B cell (primary cell): ENCODE measurements around the gene P2RX5. TPM values are rescaled to one million over a fixed set of nuclear protein-coding genes. Genes with fewer than 3 reads are reported as not detected.

Source experiments
- ATAC-seq: fragments of 200-7000 bp; cut with Tn5 transposase; one replicate; pipeline ENCODE4 v1.10.0; 2021; ENCODE audit warnings: low read depth, mild to moderate bottlenecking, moderate number of reproducible peaks, moderate library complexity
- CTCF ChIA-PET: fragments of 350-600 bp; sonication (Branson Sonifier 250); formaldehyde crosslinking; loops from one replicate; lab custom pipeline; 2021; ENCODE audit warnings: antibody characterized with exemption, inconsistent platforms; lab: Charles Lee
- POLR2A ChIA-PET: fragments of 350-600 bp; sonication (Branson Sonifier 250); formaldehyde crosslinking; loops from one replicate; lab custom pipeline; 2021; ENCODE audit warnings: antibody characterized with exemption; lab: Charles Lee
- DNase-seq: peaks from one replicate; pipeline ENCODE4 v3.0.0; 2013
- H2AFZ ChIP-seq: 2 replicates; pipeline ENCODE4 v1.6.1; 2012; ENCODE audit warnings: mild to moderate bottlenecking, low read depth, low read length; ENCODE audit not compliant: insufficient read depth, poor library complexity, severe bottlenecking
- H3K27ac ChIP-seq, 2 donors: 1 replicate in 1 of 2; 2 replicates in 1 of 2; pipeline ENCODE4 v1.5.1; 2012 to 2013; ENCODE audit warnings: low read length in 2 of 2, mild to moderate bottlenecking in 2 of 2, moderate library complexity in 1 of 2
- H3K27me3 ChIP-seq, 4 experiments: fragments of 200-600 bp in 1 of 4; sonication (generic) in 1 of 4; replicated peaks in 1 of 4; 1 replicate in 2 of 4; 2 replicates in 2 of 4; pipeline versions ENCODE4 v1.6.1 to v1.7.0; 2013 to 2016; ENCODE audit warnings: low read length in 3 of 4, mild to moderate bottlenecking in 2 of 4, mixed read lengths in 1 of 4, moderate library complexity in 1 of 4; ENCODE audit not compliant: insufficient read depth in 4 of 4, control insufficient read depth in 3 of 4; ENCODE audit errors: control extremely low read depth in 1 of 4
- H3K36me3 ChIP-seq, 2 experiments: replicated peaks in 1 of 2; 1 replicate in 1 of 2; 2 replicates in 1 of 2; pipeline versions ENCODE4 v1.6.1 to v1.7.1; 2013; ENCODE audit warnings: low read length in 1 of 2; ENCODE audit not compliant: insufficient read depth in 2 of 2, control insufficient read depth in 1 of 2; ENCODE audit errors: control extremely low read depth in 1 of 2, extremely low read depth in 1 of 2
- H3K4me1 ChIP-seq, 2 donors: fragments of 200-600 bp in 1 of 2; sonication (generic) in 1 of 2; 1 replicate in 1 of 2; 2 replicates in 1 of 2; pipeline versions ENCODE4 v1.5.1 to v1.6.1; 2013 to 2017; ENCODE audit warnings: low read length in 2 of 2; ENCODE audit not compliant: control insufficient read depth in 2 of 2, insufficient read depth in 2 of 2
- H3K4me2 ChIP-seq: replicated peaks from 2 replicates; pipeline ENCODE3; 2012; ENCODE audit warnings: mild to moderate bottlenecking, low read depth, low read length; ENCODE audit not compliant: poor library complexity, severe bottlenecking
- H3K4me3 ChIP-seq, 5 experiments: fragments of 200-600 bp in 1 of 5; sonication (generic) in 1 of 5; 1 replicate in 3 of 5; 2 replicates in 2 of 5; pipeline versions ENCODE4 v1.5.1 to v1.7.0; 2011 to 2016; ENCODE audit warnings: low read length in 4 of 5, mild to moderate bottlenecking in 4 of 5, low read depth in 2 of 5, control low read depth in 1 of 5, moderate library complexity in 1 of 5; ENCODE audit not compliant: insufficient read depth in 1 of 5; ENCODE audit errors: control extremely low read depth in 1 of 5, extremely low read depth in 1 of 5
- H3K79me2 ChIP-seq: fragments of 200-600 bp; sonication (generic); one replicate; pipeline ENCODE4 v1.6.0; 2016; ENCODE audit warnings: low read length; ENCODE audit not compliant: control insufficient read depth, insufficient read depth
- H3K9ac ChIP-seq: fragments of 200-600 bp; sonication (generic); 2 replicates; pipeline ENCODE4 v1.6.1; 2017; ENCODE audit warnings: mild to moderate bottlenecking, low read length, moderate library complexity
- H3K9me3 ChIP-seq, 3 donors: one replicate each; pipeline versions ENCODE4 v1.6.1 to v1.7.1; 2013; ENCODE audit warnings: low read length in 2 of 3; ENCODE audit not compliant: control insufficient read depth in 2 of 3, insufficient read depth in 1 of 3; ENCODE audit errors: control extremely low read depth in 1 of 3
- H4K20me1 ChIP-seq: 2 replicates; pipeline ENCODE4 v1.6.0; 2012; ENCODE audit warnings: mild to moderate bottlenecking, low read length; ENCODE audit not compliant: insufficient read depth, control insufficient read depth, poor library complexity, severe bottlenecking
- H3K27ac Mint-ChIP-seq: one replicate; pipeline ENCODE4 v1.8.0; 2021; ENCODE audit warnings: mixed read lengths
- H3K27me3 Mint-ChIP-seq: one replicate; pipeline ENCODE4 v1.8.0; 2021; ENCODE audit warnings: mixed read lengths
- H3K4me1 Mint-ChIP-seq: one replicate; pipeline ENCODE4 v1.8.0; 2021; ENCODE audit warnings: mixed read lengths
- H3K4me3 Mint-ChIP-seq: one replicate; pipeline ENCODE4 v1.8.0; 2021; ENCODE audit warnings: mixed read lengths
- H3K9me3 Mint-ChIP-seq: one replicate; pipeline ENCODE4 v1.8.0; 2022; ENCODE audit warnings: mixed read lengths; ENCODE audit not compliant: insufficient read depth
- EZH2 ChIP-seq: IDR thresholded peaks from 2 replicates; pipeline ENCODE4 v1.6.1; 2012; ENCODE audit warnings: borderline replicate concordance, low read depth, mild to moderate bottlenecking, moderate library complexity, low read length; ENCODE audit not compliant: insufficient read depth, poor library complexity, severe bottlenecking
- WGBS: methylation state at CpG from one replicate; pipeline ENCODE4 v1.1.5; 2013; ENCODE audit warnings: missing lambda C conversion rate; ENCODE audit not compliant: insufficient coverage; 5-methylcytosine and 5-hydroxymethylcytosine counted together
- intact Hi-C: fragments of 100-400 bp; cut with micrococcal nuclease; formaldehyde crosslinking; loops from one replicate; pipeline ENCODE4 v1.10.0; 2022
- polyA plus RNA-seq: library from polyadenylated mRNA; depleted of rRNA; stranded (reverse); fragments of >200 nt; gene quantifications from 2 replicates; pipeline ENCODE4 v1.2.3, GENCODE V29; 2012
- total RNA-seq, 2 donors: library from RNA; stranded (reverse); fragments of 120-200 nt in 1 of 2; gene quantifications; 1 replicate in 1 of 2; 2 replicates in 1 of 2; pipeline versions ENCODE4 v1.2.3 to v1.2.4, GENCODE V29; 2013 to 2022
- TF ChIP-seq, protein P1 (sequence below): fragments of 200-600 bp; IDR thresholded peaks from one replicate; pipeline ENCODE4 v1.8.0; 2022; ENCODE audit warnings: antibody characterized with exemption, mild to moderate bottlenecking

P2RX5 gene
- total and polyA plus RNA-seq, 2 donors (not counting 1 experiment from before 2014, with no cell fraction given), result 405 to 745 TPM

DNA sequence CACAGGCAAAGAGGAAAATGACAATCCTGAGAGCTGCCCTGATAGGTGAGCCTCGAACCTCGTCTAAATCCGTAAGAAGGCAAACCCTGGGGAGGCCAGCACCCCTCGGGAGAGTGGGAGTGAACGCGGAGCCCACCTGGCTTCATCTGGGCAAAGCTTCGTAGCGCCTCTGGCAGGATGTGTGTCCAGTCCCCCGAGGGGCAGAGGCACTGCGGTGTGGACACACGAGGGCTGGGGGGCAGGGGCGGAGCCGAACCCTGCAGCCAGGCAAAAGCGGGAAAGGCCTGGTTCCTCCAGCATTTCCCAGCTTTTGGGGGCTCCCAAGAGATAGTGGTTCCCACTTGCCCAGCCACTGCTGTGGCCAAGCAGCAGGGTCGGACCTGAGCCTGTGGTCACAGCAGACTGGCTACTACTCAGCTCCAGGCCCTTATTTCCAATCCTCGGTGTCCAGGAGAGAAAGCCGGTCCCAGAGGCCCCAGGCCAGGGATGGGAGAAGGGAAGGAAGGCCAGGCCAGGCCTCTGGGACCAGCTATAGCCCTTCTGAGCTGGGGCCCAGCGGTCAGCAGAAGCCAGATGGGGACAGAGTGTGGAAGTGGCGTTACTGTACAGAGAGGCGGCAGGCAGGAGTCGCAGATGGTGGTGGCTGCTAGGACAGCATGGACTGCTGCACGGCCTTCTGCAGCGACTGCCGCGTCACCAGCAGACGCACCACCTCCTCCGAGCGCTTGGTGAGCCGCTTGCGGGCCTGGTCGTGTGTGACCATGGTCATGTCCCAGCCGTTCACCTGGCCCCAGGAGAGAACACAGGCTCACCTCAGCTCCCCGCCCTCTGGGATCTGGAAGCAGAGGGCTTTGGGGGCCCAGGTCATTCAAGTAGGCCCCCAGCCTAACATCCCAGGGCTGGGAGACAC is 32.6 kb downstream of the P2RX5 start:
- Mint-ChIP-seq H3K27ac (no peak overlapping the region), H3K4me1 (peaks cover 14% of the 10 kb centered on the region), H3K27me3 (no peaks in the 10 kb centered on the region), H3K9me3 (no peaks in the 10 kb centered on the region), H3K4me3 (no peak overlapping the region)
- ChIA-PET POLR2A (no interaction called here), CTCF (interaction anchor here (1.1 kb wide), 1 partner anchor 14 kb away, joined by 3 read pairs; no protein-coding TSS in a partner anchor)
- H3K36me3 ChIP-seq, result peaks cover 0 to 5% of the 10 kb centered on the region in 2 experiments
- no peak overlapping the region for H3K9ac ChIP-seq
- no peaks in the 10 kb centered on the region for H3K9me3 ChIP-seq
- no peak for TF ChIP-seq EZH2
- TF ChIP-seq, protein P1, sequence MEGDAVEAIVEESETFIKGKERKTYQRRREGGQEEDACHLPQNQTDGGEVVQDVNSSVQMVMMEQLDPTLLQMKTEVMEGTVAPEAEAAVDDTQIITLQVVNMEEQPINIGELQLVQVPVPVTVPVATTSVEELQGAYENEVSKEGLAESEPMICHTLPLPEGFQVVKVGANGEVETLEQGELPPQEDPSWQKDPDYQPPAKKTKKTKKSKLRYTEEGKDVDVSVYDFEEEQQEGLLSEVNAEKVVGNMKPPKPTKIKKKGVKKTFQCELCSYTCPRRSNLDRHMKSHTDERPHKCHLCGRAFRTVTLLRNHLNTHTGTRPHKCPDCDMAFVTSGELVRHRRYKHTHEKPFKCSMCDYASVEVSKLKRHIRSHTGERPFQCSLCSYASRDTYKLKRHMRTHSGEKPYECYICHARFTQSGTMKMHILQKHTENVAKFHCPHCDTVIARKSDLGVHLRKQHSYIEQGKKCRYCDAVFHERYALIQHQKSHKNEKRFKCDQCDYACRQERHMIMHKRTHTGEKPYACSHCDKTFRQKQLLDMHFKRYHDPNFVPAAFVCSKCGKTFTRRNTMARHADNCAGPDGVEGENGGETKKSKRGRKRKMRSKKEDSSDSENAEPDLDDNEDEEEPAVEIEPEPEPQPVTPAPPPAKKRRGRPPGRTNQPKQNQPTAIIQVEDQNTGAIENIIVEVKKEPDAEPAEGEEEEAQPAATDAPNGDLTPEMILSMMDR, result no peak
- no peak overlapping the region for H3K4me3 ChIP-seq
- no peak overlapping the region for H3K27ac ChIP-seq
- H3K4me2 ChIP-seq, result no peak overlapping the region
- ATAC-seq (no peak), DNase-seq (no peak)
- peaks cover 5 to 12% of the 10 kb centered on the region in 2 donors for H3K4me1 ChIP-seq
- H3K79me2 ChIP-seq, result peaks cover 3% of the 10 kb centered on the region
- no peaks in the 10 kb centered on the region for H3K27me3 ChIP-seq
- intact Hi-C loops, result no loop called here
- no peak overlapping the region for H2AFZ ChIP-seq
- WGBS, result 95% methylated on average over 33 of the region's 33 CpGs
- no peaks in the 10 kb centered on the region for H4K20me1 ChIP-seq

DNA sequence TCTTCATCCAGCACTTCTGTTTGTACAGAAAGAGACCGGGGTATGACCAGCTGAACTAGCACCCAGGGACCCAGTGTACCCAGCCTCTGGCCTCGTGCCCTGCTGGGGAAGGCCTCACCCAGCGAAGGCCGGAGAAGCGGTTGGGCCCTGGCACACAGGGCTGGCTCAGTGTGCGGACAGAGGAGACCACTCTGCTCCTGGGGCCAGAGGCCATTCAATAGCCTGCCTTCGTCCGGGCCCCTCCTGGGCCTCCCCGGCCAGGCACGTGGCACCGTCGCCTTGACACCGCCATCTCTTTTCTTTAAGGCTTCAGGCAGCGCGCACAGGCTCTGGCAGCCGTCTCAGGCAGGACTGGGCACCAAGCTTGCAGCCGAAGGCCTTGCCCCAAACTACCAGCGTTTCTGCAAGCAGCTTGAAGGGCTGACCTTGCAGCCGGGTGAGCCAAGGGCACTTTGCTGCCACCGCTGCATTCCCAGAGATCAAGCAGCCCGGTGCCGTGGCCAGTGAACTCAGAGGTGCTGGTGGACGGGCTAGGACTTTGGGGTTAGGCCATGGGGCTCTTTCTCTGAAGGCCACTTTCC is 35.6 kb downstream of the P2RX5 start:
- H3K4me3 Mint-ChIP-seq, result no peak overlapping the region
- H3K9me3 Mint-ChIP-seq, result no peaks in the 10 kb centered on the region
- no peak overlapping the region for H3K27ac Mint-ChIP-seq
- H4K20me1 ChIP-seq, result no peaks in the 10 kb centered on the region
- CTCF ChIA-PET, result no interaction called here
- 92% methylated on average over 23 of the region's 23 CpGs for WGBS
- DNase-seq (no peak), ATAC-seq (no peak)
- no peak overlapping the region for H3K9ac ChIP-seq
- no peaks in the 10 kb centered on the region for H3K79me2 ChIP-seq
- H3K27ac ChIP-seq, result no peak overlapping the region
- H3K9me3 ChIP-seq, result no peaks in the 10 kb centered on the region
- no peaks in the 10 kb centered on the region for H3K27me3 ChIP-seq
- TF ChIP-seq, protein P1, result no peak
- TF ChIP-seq EZH2, result no peak
- peaks cover 0 to 5% of the 10 kb centered on the region in 2 experiments for H3K36me3 ChIP-seq
- peaks cover 2% of the 10 kb centered on the region for H3K4me1 Mint-ChIP-seq
- no peak overlapping the region for H3K4me3 ChIP-seq
- no peak overlapping the region for H3K4me2 ChIP-seq
- POLR2A ChIA-PET, result no interaction called here
- no peaks in the 10 kb centered on the region for H3K27me3 Mint-ChIP-seq
- intact Hi-C loops, result no loop called here
- H3K4me1 ChIP-seq, result peaks cover 0 to 4% of the 10 kb centered on the region in 2 donors
- no peak overlapping the region for H2AFZ ChIP-seq
